Esophagus (tissue), 2 donors: ENCODE results near the gene GPN1. TPM values are rescaled to one million over a fixed set of nuclear protein-coding genes. Genes with fewer than 3 reads are reported as not detected.
A peak's percentile ranks its signal among the peaks of the same experiment; 100 is the strongest.
"Not testable (repeated sequence)": the region's sequence is repeated elsewhere in the genome, so short reads cannot be mapped to it uniquely, and the experiment has no call there.

ENCODE experiments used
- H3K27ac ChIP-seq, 2 donors: one replicate each; pipeline ENCODE4 v1.5.1; 2013; ENCODE audit warnings: low read depth in 2 of 2, mild to moderate bottlenecking in 2 of 2, inconsistent platforms in 1 of 2, low read length in 1 of 2, moderate library complexity in 1 of 2
- H3K27me3 ChIP-seq, 2 donors: one replicate each; pipeline ENCODE4 v1.6.1; 2013; ENCODE audit warnings: low read length in 2 of 2, control low read depth in 1 of 2, mild to moderate bottlenecking in 1 of 2; ENCODE audit not compliant: insufficient read depth in 2 of 2, control insufficient read depth in 1 of 2
- H3K36me3 ChIP-seq, 2 donors: one replicate each; pipeline ENCODE4 v1.6.1; 2013; ENCODE audit warnings: low read length in 1 of 2; ENCODE audit not compliant: control insufficient read depth in 2 of 2, insufficient read depth in 2 of 2
- H3K4me1 ChIP-seq, 2 donors: one replicate each; pipeline ENCODE4 v1.6.1; 2013; ENCODE audit warnings: low read length in 1 of 2; ENCODE audit not compliant: control insufficient read depth in 2 of 2, insufficient read depth in 2 of 2
- H3K4me3 ChIP-seq, 2 donors: one replicate each; pipeline ENCODE4 v1.5.1; 2013; ENCODE audit warnings: low read length in 2 of 2, mild to moderate bottlenecking in 2 of 2, low read depth in 1 of 2, moderate library complexity in 1 of 2
- H3K9me3 ChIP-seq, 2 donors: one replicate each; pipeline ENCODE4 v1.6.1; 2013; ENCODE audit warnings: mild to moderate bottlenecking in 2 of 2, low read depth in 1 of 2, low read length in 1 of 2, moderate library complexity in 1 of 2; ENCODE audit not compliant: control insufficient read depth in 2 of 2, insufficient read depth in 1 of 2
- WGBS, 2 donors: extraction: QIAGEN DNeasy Blood & Tissue Kit; methylation state at CpG; one replicate each; pipeline ENCODE4 v1.1.7; 2013; 5-methylcytosine and 5-hydroxymethylcytosine counted together
- polyA plus RNA-seq, 2 donors: library from polyadenylated mRNA; stranded (reverse); fragments of 200-250 nt; gene quantifications; one replicate each; pipeline ENCODE4 v1.2.3, GENCODE V29; 2013
- donor health status: healthy with polysubstance abuse.
- donor health status: Bipolar disorder and iron deficiency.

GPN1 gene
- polyA plus RNA-seq, 2 donors = 15.0 to 25.0 TPM

DNA sequence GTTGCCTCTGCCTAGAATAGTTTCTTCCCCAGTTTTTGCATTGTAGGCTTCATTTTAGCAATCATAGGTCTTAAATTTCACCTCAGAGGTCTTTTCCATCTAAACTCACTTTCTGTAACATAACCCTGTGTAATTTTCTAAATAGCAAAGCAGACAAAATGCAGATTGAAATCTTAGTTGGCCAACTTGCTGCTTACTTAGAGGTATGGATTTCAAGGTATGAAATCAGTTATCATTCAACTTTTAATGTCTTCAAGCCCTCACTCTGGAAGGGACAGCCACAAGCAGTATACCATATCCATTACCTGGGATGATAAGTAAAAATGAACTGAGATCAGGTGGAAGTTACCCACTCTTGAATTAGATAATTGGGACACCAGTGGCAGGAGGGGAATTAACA, 3.9 kb upstream of the GPN1 start:
- Histone ChIP-seq H3K4me1 (peaks cover 0 to 2% of the 10 kb centered on the region in 2 donors), H3K36me3 (peaks cover 3 to 5% of the 10 kb centered on the region in 2 donors), H3K4me3 (no peak overlapping the region), H3K9me3 (no peaks in the 10 kb centered on the region), H3K27me3 (no peaks in the 10 kb centered on the region), H3K27ac (no peak overlapping the region)

DNA sequence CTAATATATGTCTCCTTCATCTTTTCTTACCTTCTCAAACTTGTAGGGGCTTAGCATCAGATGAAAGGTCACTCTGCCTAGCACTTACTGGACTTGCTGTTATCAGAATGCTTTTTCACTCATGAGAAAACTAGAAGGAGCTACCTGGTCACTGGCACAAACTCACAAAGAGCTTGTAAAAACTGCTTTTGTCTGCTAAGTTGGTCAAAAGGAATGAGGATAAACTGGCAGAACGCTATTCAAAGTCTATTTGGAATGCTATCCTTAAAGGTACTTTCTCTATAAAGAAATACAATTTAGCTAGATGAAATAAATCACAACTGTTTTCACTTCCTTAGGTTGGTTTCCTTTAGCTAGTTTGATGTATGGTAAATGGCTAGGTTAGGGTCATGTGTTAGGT, 2.5 kb upstream of the GPN1 start:
- H3K9me3 ChIP-seq, H3K36me3 ChIP-seq, H3K27me3 ChIP-seq, H3K27ac ChIP-seq, H3K4me3 ChIP-seq, H3K4me1 ChIP-seq: not testable (repeated sequence)
- WGBS, 2 donors = 74 to 76% methylated on average over 1 of the region's 1 CpG

DNA sequence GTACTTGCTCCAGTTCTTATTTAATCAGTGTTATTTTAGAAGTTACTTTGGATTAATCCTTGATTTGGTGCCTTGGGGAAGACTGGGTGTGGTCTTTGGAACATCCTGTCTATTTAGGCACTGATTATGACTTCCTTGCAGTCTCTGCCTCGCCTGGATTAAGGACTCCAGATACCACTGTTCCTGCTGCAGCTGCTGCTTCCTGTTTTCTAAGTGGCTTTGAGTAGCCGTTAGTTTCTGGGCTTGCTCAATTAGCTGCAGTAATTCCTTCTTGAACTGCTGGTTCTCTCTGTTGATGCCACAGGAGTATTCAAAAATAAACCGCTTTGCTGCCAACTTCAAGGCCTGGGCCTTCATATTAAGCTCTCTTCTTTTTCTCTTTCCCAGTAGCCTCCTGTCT, 1.9 kb upstream of the GPN1 start:
- not testable (repeated sequence) for H3K4me1 ChIP-seq, H3K36me3 ChIP-seq, H3K4me3 ChIP-seq, H3K27me3 ChIP-seq, H3K9me3 ChIP-seq
- WGBS, 2 donors = 54 to 58% methylated on average over 3 of the region's 3 CpGs
- H3K27ac ChIP-seq = peak overlapping the region in 1 of 2 donors; percentile 13

DNA sequence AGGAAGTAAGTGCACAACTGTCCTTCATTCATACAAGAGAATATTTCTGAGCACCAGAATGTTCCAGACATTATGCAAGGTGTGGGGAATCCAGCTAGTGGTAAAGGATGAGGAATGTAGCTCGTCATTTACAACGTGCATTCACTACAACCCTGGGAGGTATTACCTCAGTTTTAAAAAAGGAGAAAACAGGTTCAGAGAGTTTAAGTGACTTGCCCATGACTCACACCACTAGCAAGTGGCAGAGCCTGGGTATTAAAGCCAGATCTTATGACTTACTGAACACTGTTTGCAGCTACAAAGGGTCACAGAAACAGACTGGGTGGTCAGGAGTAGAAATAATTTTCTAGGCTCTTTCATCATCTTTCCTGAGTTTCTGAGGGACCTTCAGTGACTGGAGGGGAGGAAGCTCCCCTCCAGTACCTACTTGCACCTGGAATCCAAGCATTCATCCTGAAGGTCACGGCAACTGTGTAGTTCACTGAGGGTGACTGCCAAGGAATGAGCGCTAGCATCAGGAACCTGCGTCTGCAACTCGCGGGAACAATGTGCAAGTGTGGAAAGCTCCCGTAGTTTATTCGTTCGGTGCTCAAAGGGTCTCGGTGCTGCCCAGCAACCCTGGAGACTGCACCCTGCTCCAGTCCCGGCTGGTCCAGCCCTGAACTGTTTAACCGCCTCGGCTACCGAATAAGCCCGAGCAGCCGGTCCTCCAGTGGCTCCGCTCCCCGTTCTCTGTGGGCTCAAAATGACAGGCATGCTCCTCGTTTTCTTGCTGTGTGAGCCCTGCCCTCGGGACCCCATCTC, 685 bp upstream of the GPN1 start:
- H3K36me3 ChIP-seq = peaks cover 2 to 5% of the 10 kb centered on the region in 2 donors
- no peaks in the 10 kb centered on the region for H3K27me3 ChIP-seq
- H3K4me3 ChIP-seq = peak overlapping the region; percentile 72 to 76
- WGBS, 2 donors = 4% methylated on average over 18 to 21 of the region's 21 CpGs
- H3K27ac ChIP-seq = peak overlapping the region; percentile 74 to 91
- peaks cover 0 to 2% of the 10 kb centered on the region in 2 donors for H3K4me1 ChIP-seq
- H3K9me3 ChIP-seq = no peaks in the 10 kb centered on the region

DNA sequence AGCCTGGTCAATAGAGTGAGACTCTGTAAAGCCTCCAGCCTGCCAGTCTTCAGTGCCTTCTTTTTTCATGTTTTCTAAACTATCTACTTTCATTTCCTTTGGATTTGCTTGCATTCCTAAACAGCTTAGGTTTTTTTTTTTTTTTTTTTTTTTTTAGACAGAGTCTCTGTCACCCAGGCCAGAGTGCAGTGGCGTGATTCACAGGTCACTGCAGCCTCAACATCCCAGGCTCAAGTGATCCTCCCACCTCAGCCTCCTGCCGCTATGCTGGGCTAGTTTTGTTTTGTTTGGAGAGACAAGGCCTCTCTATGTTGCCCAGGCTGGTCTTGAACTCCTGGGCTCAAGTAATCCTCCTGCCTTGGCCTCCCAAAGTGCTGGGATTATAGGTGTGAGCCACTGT, 1.4 kb downstream of the GPN1 start:
- H3K36me3 ChIP-seq, H3K4me1 ChIP-seq, H3K9me3 ChIP-seq, H3K27me3 ChIP-seq, H3K27ac ChIP-seq, H3K4me3 ChIP-seq: not testable (repeated sequence)
- WGBS, 2 donors = 93 to 97% methylated on average over 2 of the region's 2 CpGs

DNA sequence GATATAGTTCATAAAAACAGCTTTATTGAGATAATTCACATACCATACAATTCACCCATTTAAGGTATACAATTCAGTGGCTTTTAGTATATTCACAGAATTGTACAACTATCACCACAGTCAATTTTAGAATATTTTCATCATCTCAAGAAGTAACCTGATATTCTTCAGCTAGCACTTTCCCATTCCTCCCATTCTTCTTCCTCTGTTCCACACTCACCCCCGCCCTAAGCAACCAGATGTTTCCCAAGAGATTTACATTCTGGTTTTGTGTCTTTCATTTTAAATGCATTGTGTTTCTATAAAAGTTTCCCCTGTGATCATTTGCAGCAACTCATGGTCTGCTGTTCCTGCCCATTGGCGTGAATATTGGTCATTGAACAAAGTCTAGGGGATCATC, 5.4 kb downstream of the GPN1 start:
- no peaks in the 10 kb centered on the region for H3K9me3 ChIP-seq
- H3K27me3 ChIP-seq = no peaks in the 10 kb centered on the region
- H3K4me3 ChIP-seq = no peak overlapping the region
- no peak overlapping the region for H3K27ac ChIP-seq
- WGBS, 2 donors = 96% methylated on average over 2 of the region's 2 CpGs
- peaks cover 5 to 12% of the 10 kb centered on the region in 2 donors for H3K36me3 ChIP-seq
- peaks cover 0 to 2% of the 10 kb centered on the region in 2 donors for H3K4me1 ChIP-seq

DNA sequence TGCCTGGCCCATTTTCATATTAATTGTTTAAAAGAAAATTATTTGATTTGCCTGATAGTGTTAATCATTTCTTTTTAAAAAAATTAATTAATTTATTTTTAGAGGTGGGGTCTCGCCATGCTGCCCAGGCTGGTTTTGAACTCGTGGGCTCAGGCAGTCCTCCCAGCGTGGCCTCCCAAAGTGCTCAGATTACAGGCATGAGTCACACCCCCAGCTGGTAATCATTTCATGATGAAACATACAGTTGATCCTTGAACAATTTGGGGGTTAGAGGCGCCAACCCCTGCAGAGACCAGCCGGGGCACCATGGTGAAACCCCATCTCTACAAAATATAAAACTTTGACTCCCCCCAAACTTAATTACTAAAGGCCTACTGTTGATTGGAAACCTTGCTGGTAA, 7.9 kb downstream of the GPN1 start:
- Histone ChIP-seq H3K27me3 (no peaks in the 10 kb centered on the region), H3K4me3 (no peak overlapping the region), H3K27ac (no peak overlapping the region), H3K9me3 (no peaks in the 10 kb centered on the region), H3K36me3 (peaks cover 6 to 17% of the 10 kb centered on the region in 2 donors), H3K4me1 (no peaks in the 10 kb centered on the region)
- WGBS, 2 donors = 90% methylated on average over 5 of the region's 5 CpGs

DNA sequence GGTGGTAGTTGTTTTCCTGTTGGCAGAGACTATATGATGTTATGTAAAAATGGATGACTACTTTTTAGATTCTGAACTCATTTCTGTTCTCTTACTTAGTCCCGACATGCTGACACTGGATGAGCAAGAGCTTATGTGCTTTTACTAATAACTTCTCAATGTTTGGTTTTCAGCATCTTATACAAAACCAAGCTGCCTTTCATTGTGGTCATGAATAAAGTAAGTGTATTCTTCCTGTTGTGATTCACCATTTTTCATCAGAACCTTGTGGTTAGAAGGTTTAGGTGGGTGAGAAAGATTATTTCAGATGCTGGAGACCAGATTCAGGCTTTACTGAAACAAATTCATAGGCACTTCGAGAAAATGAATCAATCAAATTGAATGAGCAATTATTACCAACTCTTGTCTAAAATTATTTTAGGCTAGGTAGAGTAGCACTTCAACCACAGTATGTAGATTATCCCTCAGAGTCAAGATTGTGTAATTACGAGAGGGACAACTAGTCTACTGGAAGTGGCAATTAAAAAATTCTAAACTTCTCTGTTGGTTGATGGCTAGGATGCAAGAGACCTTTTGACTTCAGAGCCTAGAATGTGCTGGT, 9.3 kb downstream of the GPN1 start:
- Histone ChIP-seq H3K4me1 (no peaks in the 10 kb centered on the region), H3K27me3 (no peaks in the 10 kb centered on the region), H3K9me3 (no peaks in the 10 kb centered on the region), H3K27ac (no peak overlapping the region), H3K4me3 (no peak overlapping the region), H3K36me3 (peaks cover 9 to 15% of the 10 kb centered on the region in 2 donors)
- WGBS, 2 donors = 64 to 66% methylated on average over 3 of the region's 3 CpGs

DNA sequence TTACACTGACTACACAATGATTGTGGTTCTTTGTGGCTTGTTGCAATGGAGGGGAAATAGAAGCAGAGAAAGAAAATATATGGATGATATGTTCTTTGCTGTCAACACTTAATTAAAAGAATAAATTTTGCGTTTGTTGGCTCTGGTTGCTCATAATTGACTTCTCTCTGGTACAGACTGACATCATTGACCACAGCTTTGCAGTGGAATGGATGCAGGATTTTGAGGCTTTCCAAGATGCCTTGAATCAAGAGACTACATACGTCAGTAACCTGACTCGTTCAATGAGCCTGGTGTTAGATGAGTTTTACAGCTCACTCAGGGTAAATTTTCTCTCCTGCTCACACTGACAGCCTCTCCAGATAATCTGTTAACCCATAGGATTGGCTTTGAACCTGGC, 9.9 kb downstream of the GPN1 start:
- Histone ChIP-seq H3K36me3 (peaks cover 9 to 15% of the 10 kb centered on the region in 2 donors), H3K27me3 (no peaks in the 10 kb centered on the region), H3K27ac (no peak overlapping the region), H3K4me1 (no peaks in the 10 kb centered on the region), H3K9me3 (no peaks in the 10 kb centered on the region), H3K4me3 (no peak overlapping the region)
- 55 to 61% methylated on average over 3 of the region's 3 CpGs for WGBS, 2 donors

DNA sequence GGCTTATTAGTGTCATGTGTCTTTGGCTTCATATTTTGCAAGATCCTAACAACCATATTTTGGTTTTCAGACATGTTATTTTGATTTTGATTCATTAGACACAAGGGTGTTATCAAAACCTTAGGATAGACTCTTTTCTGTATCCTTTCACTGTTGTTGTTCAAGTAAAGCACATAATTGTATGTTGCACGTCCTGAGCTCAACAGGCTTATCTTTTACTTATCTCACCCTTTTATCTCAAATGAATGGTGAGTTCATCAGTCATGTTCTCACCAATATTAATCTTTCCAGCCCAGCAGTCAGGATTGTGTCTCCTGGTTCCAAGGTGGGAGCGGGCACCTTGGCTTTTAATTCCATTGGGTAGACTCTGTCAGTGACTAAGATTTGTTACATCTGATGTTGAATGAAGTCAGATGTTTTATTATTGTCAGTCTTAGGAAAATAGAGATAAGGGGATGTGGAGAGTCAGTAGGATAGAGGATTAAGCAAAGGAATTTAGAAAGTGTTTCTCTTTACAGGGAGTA, 11.9 kb downstream of the GPN1 start:
- H3K4me1 ChIP-seq = no peaks in the 10 kb centered on the region
- H3K36me3 ChIP-seq = peaks cover 6 to 9% of the 10 kb centered on the region in 2 donors
- H3K4me3 ChIP-seq = no peak overlapping the region
- H3K27me3 ChIP-seq = no peaks in the 10 kb centered on the region
- H3K9me3 ChIP-seq = no peaks in the 10 kb centered on the region
- no peak overlapping the region for H3K27ac ChIP-seq
- 77 to 93% methylated on average over 2 of the region's 2 CpGs for WGBS, 2 donors
